Left ventricle myocardium inferior (tissue), 1 donor: ENCODE results near the gene SMAGP. TPM values are rescaled to one million over a fixed set of nuclear protein-coding genes. Genes with fewer than 3 reads are reported as not detected.
"Not testable (repeated sequence)": the region's sequence is repeated elsewhere in the genome, so short reads cannot be mapped to it uniquely, and the experiment has no call there.

ENCODE experiments used
- DNase-seq: peaks from one replicate; pipeline ENCODE4 v3.0.0-alpha.2; 2020
- H3K27ac ChIP-seq: fragments of 200-600 bp; replicated peaks from 2 replicates; pipeline ENCODE4 v1.8.0; 2021
- H3K27me3 ChIP-seq: fragments of 200-600 bp; 2 replicates; pipeline ENCODE4 v1.8.0; 2021; ENCODE audit warnings: low read depth
- H3K36me3 ChIP-seq: fragments of 200-600 bp; 2 replicates; pipeline ENCODE4 v1.8.0; 2021
- H3K4me1 ChIP-seq: fragments of 200-600 bp; 2 replicates; pipeline ENCODE4 v1.8.0; 2021
- H3K4me3 ChIP-seq: fragments of 200-600 bp; 2 replicates; pipeline ENCODE4 v1.8.0; 2021; ENCODE audit warnings: mild to moderate bottlenecking, moderate library complexity
- H3K9me3 ChIP-seq: fragments of 200-600 bp; replicated peaks from 2 replicates; pipeline ENCODE4 v1.8.0; 2021
- CTCF ChIP-seq: fragments of 200-600 bp; IDR thresholded peaks from 2 replicates; pipeline ENCODE4 v1.8.0; 2021; ENCODE audit warnings: antibody characterized with exemption, mild to moderate bottlenecking, borderline replicate concordance
- intact Hi-C: fragments of 100-400 bp; cut with micrococcal nuclease; formaldehyde crosslinking; loops from one replicate; pipeline ENCODE4 v1.11.0; 2022
- total RNA-seq: library from RNA; stranded (reverse); fragmentation: NEBNext Ultra II Directional; extraction: Animal tissue kit (Norgen Biotek cat#: 25700); gene quantifications from one replicate; pipeline ENCODE4 v1.2.1, GENCODE V29; 2021
- donor health status: DM: no; HTN: yes; CAD: no; lungs with severe emphysema.

Gene SMAGP
- total RNA-seq, 1 donor from 2014 or later: 3.3 TPM

- no peaks in the 10 kb centered on the region for H3K27me3 ChIP-seq
- H3K27ac ChIP-seq: no peak overlapping the region
- no peaks in the 10 kb centered on the region for H3K9me3 ChIP-seq
- intact Hi-C loops: no loop called here
- peaks cover 14% of the 10 kb centered on the region for H3K4me1 ChIP-seq
- no peaks in the 10 kb centered on the region for H3K36me3 ChIP-seq
- H3K4me3 ChIP-seq: no peak overlapping the region
- DNase-seq: no peak
- TF ChIP-seq CTCF: no peak
These were observed 35.7 kb downstream of the SMAGP start for GRCh38 chr12:51234530-51234929.

GRCh38 chr12:51232642-51233041, 37.6 kb downstream of the SMAGP start:
- DNase-seq: no peak
- intact Hi-C loops: no loop called here
- Histone ChIP-seq H3K4me1 (no peaks in the 10 kb centered on the region), H3K27me3 (no peaks in the 10 kb centered on the region), H3K9me3 (no peaks in the 10 kb centered on the region), H3K4me3 (no peak overlapping the region), H3K36me3 (no peaks in the 10 kb centered on the region), H3K27ac (no peak overlapping the region)
- no peak for TF ChIP-seq CTCF

- H3K4me1 ChIP-seq: no peaks in the 10 kb centered on the region
- intact Hi-C loops: no loop called here
- no peaks in the 10 kb centered on the region for H3K9me3 ChIP-seq
- no peak overlapping the region for H3K27ac ChIP-seq
- no peaks in the 10 kb centered on the region for H3K36me3 ChIP-seq
- no peak overlapping the region for H3K4me3 ChIP-seq
- H3K27me3 ChIP-seq: no peaks in the 10 kb centered on the region
- no peak for DNase-seq
- no peak for TF ChIP-seq CTCF
These were observed 41.0 kb downstream of the SMAGP start for GRCh38 chr12:51229116-51229809.

- no peak for DNase-seq
These were observed 42.3 kb downstream of the SMAGP start for GRCh38 chr12:51227962-51228361.

GRCh38 chr12:51227112-51227511, 43.1 kb downstream of the SMAGP start:
- H3K4me1 ChIP-seq, DNase-seq, intact Hi-C loops, H3K27me3 ChIP-seq, H3K9me3 ChIP-seq, H3K4me3 ChIP-seq, H3K27ac ChIP-seq, H3K36me3 ChIP-seq: not testable (repeated sequence)

More at GRCh38 chr12:51227962-51228361, 42.3 kb downstream of the SMAGP start:
- intact Hi-C loops: no loop called here
- no peak for TF ChIP-seq CTCF
- Histone ChIP-seq H3K27me3 (no peaks in the 10 kb centered on the region), H3K9me3 (no peaks in the 10 kb centered on the region), H3K27ac (no peak overlapping the region), H3K4me3 (no peak overlapping the region), H3K36me3 (no peaks in the 10 kb centered on the region), H3K4me1 (no peaks in the 10 kb centered on the region)

- Histone ChIP-seq H3K36me3 (no peaks in the 10 kb centered on the region), H3K27ac (no peak overlapping the region), H3K4me1 (no peaks in the 10 kb centered on the region), H3K9me3 (no peaks in the 10 kb centered on the region), H3K27me3 (no peaks in the 10 kb centered on the region), H3K4me3 (no peak overlapping the region)
- intact Hi-C loops: no loop called here
- no peak for TF ChIP-seq CTCF
- DNase-seq: no peak
These were observed 44.4 kb downstream of the SMAGP start for GRCh38 chr12:51225771-51226170.
